Fibroblast of skin of abdomen (primary cell): ENCODE measurements around the gene EID3.

ENCODE experiments used
- DNase-seq: peaks from one replicate; pipeline ENCODE4 v3.0.0-alpha.2; 2013

The EID3 gene

GRCh38 chr12:104340925-104341611 is 37.5 kb downstream of the EID3 start:
- no peak for DNase-seq

DNA sequence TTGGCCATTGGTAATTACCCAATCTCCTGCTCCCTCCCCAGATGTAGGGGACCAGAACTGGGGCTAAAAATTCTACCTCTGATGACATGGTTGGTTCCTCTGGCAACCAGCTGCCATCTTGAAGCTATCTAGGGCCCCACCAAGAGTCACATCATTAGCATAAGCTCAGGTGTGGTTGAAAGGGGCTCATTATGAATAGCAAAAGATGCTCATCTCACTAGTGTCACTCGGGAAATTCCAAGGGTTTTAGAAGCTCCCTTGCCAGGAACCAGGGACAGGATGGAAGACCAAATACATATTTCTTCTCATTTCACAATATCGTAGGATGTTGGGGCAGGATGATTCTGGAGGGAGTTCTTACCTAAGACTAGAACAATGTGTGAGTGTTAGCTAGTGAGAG is 38.6 kb downstream of the EID3 start:
- DNase-seq = no peak

DNA sequence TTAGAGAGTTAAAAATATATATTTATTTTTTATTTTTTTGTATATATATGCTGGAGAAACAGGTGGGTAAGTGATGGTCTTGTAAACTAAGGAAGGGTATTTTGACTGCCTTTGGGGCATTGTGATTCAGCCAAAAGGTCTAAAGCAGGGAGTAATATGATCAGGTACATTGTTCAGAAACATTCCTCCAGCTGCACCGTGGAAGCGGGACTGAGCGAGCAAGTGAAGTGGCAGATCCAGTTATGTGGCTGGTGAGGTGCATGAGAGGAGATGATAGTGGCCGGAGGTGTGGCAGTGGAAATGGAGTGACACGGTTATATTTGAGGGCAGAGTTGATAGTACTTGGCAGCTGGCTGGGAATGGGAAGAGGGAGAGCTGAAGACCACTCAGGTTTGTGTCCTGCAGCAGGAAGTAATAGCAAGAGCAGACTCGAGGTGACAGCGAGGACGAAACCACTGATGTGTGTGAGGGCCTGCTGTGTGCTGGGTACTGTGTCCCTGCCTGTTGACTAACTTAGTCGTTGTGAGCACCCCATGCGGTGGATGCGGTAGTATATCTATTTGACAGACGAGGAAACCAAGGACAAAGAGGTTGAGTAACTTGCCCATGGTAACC is 39.2 kb downstream of the EID3 start:
- no peak for DNase-seq

DNA sequence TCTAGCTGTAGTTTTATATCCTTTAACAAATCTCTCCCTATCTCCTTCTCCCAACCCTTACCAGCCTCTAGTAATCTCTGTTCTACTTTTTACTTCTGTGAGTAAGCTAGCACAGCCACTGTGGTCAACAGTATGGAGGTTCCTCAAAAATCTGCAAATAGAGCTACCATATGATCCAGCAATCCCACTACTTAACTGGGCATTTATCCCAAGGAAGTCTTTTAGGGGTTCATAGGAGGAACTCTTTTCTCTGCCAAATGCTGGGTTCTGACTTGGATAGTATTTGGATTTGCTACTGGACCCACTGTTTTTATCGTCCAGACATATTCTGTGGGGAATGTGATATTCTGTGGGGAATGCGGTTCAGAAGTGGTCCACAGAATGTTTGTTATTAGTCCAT is 41.1 kb downstream of the EID3 start:
- DNase-seq = no peak

DNA sequence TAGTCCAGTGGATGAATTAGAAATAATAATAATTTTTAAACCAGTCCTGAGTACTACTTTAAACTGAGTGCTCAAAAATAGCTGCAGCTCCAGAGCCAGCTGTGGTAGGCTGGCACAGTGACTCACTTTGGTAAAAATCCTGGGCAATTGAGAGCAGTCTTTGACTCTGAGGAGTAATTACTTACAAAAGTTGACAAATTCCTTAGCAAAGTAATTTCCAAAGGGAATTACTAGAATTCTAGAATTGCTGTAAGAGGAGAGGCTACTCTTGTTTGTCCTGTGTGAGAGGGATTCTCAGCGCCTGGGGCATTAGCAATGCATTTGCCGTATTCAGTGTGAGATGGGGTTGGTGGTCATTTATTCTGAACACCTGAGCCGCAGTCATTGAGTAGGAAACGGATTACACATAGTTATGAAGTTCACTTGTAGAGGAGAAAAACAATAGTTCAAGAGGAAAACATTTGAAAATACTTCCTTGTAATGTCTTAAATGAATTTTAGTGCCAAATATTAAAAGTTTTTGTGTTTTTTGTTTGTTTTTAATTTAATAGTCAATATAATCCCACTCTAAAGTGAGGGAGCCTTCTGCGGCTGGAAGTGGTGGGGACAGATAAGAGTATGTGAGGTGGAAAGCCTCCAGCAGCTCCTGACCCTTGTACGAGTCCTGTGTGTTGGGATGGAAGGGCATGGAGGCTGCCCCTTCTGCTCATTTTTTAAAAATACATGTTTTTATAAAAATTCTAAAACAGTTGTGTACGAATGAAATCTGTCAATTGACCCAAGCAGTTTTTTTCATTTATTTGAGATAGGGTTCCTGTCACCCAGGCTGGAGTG is 41.9 kb downstream of the EID3 start:
- no peak for DNase-seq

DNA sequence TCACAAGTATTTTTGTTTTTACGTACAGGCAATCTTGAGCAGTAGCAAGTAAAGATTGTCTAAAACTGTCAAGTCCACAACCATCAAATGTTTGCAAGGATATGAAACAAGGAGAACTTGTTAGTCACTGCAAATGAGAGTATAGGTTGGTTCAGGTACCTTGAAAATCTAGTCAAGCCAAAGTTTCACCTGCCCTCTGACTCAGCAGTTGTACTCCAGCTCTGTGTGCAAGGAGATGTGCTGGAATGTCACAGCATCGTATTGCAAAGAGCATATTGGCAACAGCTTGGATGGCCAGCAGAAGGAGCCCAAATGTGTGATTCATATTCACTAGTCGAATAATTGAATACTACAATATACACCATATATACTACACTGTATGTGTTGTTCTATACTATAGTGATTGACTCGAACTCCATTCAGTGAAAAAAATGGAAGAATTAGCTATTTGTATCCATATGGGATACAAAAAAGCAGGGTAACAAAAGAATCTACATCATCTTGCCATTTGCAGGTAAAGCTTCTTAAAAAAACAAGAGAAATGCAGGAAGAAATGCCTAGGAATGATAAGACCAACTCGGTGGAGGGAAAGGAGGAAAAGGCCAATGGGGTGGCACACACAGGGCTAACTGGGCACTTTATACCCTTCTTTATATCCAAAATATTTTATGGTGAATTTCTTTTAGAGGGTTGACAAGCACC is 44.0 kb downstream of the EID3 start:
- DNase-seq = peak; percentile 19

DNA sequence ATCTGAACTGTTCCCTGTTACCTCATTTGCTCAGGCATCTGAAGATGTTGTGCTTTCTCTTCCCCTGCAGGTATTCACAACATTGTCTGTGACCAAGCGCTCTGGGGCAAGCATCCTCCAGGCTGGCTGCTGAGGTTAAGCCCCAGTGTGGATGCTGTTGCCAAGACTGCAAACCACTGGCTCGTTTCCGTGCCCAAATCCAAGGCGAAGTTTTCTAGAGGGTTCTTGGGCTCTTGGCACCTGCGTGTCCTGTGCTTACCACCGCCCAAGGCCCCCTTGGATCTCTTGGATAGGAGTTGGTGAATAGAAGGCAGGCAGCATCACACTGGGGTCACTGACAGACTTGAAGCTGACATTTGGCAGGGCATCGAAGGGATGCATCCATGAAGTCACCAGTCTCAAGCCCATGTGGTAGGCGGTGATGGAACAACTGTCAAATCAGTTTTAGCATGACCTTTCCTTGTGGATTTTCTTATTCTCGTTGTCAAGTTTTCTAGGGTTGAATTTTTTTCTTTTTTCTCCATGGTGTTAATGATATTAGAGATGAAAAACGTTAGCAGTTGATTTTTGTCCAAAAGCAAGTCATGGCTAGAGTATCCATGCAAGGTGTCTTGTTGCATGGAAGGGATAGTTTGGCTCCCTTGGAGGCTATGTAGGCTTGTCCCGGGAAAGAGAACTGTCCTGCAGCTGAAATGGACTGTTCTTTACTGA is 44.9 kb downstream of the EID3 start:
- DNase-seq = no peak

GRCh38 chr12:104348994-104349494 is 45.5 kb downstream of the EID3 start:
- DNase-seq = no peak

- no peak for DNase-seq
Observed at GRCh38 chr12:104350211-104351056, 46.9 kb downstream of the EID3 start.

- no peak for DNase-seq
Observed at GRCh38 chr12:104351057-104351983, 47.8 kb downstream of the EID3 start.

- peak; percentile 15 for DNase-seq
Observed at GRCh38 chr12:104352106-104352713, 48.7 kb downstream of the EID3 start.

- no peak for DNase-seq
Observed at GRCh38 chr12:104353012-104353981, 49.8 kb downstream of the EID3 start.

DNA sequence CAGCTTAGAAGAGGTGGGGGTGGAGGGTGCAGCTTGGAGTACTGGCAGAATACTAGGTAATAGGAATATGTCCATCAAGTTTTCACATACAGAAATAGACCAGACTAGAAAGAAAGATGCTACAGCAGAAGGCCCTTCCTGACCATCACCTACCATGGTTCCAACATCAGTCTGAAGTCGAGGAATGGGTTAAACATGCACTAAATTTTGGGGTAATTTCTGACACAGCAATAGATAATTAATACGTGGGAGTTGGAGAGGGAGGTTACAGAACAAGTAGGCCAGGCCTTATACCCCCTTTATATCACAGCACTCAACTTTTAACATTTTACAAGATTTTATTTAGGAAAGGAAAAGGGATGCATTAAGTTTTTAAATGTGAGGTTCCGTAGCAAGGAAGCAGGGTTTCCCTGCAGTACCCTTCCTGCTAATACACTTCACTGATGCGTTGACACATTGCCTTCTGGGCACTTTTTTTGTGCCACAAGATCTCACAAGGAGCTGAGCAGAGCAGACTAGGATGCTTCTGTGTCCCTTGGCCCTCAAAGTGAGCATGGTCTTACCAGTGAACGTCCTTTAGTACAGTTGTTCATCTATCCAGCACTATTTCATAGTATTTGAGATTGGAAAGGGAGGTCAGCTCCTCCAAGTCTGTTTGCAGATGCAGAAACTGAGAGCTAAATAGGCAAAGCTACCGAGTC is 50.8 kb downstream of the EID3 start:
- no peak for DNase-seq
